ENCODE data around the gene TPD52L1.

TPD52L1 gene

DNA sequence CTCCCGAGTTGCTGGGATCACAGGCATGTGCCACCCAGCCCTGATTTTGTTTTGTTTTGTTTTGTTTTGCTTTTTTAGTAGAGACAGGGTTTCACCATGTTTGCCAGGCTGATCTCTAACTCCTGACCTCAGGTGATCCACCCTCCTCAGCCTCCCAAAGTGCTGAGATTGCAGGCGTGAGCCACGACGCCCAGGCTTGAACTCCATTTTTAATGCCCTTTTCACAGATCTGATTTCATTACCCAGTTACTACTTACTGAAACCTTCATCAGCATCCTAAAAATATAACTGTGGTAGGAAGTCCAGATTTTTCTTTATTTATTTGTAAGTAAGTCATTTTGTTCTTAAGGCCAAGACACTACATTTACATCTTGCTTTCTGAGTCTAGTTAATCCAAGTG lies 84.2 kb downstream of the TPD52L1 start:
- no peak overlapping the region for H3K27ac ChIP-seq
- no peak for TF ChIP-seq ZFX (IDR thresholded peaks at IDR 0.05; ENCODE audit: borderline replicate concordance)
- TF ChIP-seq, protein P1, sequence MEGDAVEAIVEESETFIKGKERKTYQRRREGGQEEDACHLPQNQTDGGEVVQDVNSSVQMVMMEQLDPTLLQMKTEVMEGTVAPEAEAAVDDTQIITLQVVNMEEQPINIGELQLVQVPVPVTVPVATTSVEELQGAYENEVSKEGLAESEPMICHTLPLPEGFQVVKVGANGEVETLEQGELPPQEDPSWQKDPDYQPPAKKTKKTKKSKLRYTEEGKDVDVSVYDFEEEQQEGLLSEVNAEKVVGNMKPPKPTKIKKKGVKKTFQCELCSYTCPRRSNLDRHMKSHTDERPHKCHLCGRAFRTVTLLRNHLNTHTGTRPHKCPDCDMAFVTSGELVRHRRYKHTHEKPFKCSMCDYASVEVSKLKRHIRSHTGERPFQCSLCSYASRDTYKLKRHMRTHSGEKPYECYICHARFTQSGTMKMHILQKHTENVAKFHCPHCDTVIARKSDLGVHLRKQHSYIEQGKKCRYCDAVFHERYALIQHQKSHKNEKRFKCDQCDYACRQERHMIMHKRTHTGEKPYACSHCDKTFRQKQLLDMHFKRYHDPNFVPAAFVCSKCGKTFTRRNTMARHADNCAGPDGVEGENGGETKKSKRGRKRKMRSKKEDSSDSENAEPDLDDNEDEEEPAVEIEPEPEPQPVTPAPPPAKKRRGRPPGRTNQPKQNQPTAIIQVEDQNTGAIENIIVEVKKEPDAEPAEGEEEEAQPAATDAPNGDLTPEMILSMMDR (IDR thresholded peaks at IDR 0.05), result no peak

DNA sequence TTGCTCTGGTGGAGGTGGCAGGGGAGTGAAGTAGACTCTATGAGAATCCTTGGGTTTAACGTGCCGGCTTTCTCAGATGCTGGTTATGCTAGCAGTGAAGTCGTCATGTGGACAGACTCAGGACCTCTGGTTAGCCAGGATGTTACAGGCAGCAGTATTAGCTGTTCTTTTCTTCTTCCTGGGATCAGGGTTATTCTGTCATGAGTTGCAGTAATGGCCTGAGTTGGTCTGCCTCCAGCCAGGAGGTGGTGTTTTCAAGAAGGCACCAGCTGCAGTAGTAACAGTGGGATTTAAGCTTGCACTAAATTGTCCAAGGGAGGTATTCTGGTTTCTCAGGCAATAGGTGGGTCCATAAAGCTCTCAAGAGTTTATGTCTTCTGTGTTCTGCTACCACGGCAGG lies 91.5 kb downstream of the TPD52L1 start:
- H3K27ac ChIP-seq, result no peak overlapping the region
- TF ChIP-seq, protein P1 (IDR thresholded peaks at IDR 0.05), result no peak
- TF ChIP-seq ZFX (IDR thresholded peaks at IDR 0.05; ENCODE audit: borderline replicate concordance), result no peak

DNA sequence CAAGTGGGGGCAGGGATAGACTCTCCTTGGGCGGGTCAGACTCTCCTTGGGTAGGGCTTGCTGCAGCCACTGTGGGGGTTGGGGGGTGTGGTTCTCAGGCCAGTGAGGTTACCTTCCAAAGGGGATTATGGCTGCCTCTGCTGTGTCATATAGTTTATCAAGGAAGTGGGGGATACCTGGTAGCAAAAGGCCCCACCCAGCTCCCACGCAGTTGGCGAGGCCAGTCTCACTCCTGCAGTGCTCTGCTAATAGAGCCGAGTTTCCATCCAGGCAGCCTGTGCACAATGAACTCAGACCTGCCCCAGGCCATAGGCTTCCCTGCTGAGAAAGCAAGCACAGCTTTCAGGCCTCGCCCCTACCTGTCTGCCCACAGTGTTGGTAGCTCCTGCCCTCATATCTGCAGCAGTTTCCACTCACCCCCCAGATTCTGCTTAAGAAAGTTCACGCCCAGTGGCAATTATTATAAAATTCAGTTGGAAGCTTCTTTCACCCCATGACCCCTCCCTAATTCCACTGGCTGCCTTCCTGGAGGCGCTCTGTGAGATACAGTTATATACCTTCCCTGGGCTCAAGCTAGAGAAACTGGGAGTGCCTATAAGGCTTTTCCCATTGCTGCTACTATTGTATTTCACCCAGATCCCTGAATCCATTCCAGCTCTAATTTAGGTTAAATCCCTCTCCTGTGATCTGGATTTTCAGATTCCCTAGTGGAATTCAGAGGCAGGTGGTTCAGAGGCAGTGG lies 92.1 kb downstream of the TPD52L1 start:
- TF ChIP-seq, protein P1 (IDR thresholded peaks at IDR 0.05), result no peak
- no peak for TF ChIP-seq ZFX (IDR thresholded peaks at IDR 0.05; ENCODE audit: borderline replicate concordance)

DNA sequence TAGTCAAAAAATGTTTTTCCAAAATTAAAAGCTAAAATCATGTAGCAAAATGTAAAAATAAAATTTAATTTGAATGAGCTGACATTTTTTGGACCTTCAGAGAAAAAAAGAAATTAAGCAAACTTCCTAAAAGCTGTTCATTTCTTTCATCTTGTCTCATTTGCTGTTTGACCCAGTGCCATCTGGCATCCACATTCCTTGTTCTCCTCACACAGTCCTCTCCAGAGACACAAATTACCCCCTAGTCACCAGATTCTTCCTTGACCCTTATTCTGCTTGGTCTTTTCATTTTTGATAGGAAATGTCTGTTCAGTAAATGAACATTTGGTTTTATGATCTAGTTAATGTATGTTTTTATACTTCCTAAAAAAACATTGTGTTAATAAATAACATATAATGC lies 93.0 kb downstream of the TPD52L1 start:
- H3K27ac ChIP-seq, result no peak overlapping the region
- no peak for TF ChIP-seq ZFX (IDR thresholded peaks at IDR 0.05; ENCODE audit: borderline replicate concordance)
- TF ChIP-seq, protein P1 (IDR thresholded peaks at IDR 0.05), result no peak

More for the DNA sequence above, 92.1 kb downstream of the TPD52L1 start:
- H3K27ac ChIP-seq, result no peak overlapping the region

DNA sequence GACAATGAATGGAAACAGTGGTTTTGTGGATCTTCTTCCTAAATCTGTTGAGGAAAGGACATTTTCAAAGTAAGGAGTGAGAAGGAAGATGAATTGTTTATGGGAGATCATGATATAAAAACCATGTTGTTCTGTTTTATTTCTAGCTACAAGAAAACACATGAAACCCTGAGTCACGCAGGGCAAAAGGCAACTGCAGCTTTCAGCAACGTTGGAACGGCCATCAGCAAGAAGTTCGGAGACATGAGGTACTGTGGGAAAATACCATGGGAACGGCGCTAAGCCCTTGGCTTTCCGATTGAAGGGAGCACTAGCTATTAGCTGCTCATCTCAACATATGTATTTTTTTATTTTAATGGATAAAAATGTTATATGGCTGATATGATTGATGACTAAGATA lies 94.6 kb downstream of the TPD52L1 start:
- no peak overlapping the region for H3K27ac ChIP-seq
- TF ChIP-seq, protein P1 (IDR thresholded peaks at IDR 0.05), result no peak
- TF ChIP-seq ZFX (IDR thresholded peaks at IDR 0.05; ENCODE audit: borderline replicate concordance), result no peak

DNA sequence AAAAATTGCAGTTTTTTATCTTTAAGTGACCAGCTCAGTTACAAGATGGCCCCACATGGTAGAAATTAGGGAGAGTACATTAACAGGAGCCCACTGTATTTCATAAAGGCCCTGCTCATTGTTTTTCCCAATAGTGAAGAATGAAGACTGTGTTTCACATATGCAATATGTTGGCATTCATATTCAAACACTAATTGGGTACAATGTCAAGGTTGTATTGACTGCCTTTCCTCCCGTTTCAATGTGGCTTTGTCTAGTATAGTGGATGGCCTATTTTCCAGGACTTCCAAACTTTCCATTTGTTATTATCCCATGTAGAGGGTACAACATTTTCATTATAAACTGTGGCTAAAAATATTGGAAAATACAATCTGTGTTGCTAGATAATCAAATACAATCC lies 96.9 kb downstream of the TPD52L1 start:
- no peak overlapping the region for H3K27ac ChIP-seq
- TF ChIP-seq ZFX (IDR thresholded peaks at IDR 0.05; ENCODE audit: borderline replicate concordance), result no peak
- TF ChIP-seq, protein P1 (IDR thresholded peaks at IDR 0.05), result no peak

DNA sequence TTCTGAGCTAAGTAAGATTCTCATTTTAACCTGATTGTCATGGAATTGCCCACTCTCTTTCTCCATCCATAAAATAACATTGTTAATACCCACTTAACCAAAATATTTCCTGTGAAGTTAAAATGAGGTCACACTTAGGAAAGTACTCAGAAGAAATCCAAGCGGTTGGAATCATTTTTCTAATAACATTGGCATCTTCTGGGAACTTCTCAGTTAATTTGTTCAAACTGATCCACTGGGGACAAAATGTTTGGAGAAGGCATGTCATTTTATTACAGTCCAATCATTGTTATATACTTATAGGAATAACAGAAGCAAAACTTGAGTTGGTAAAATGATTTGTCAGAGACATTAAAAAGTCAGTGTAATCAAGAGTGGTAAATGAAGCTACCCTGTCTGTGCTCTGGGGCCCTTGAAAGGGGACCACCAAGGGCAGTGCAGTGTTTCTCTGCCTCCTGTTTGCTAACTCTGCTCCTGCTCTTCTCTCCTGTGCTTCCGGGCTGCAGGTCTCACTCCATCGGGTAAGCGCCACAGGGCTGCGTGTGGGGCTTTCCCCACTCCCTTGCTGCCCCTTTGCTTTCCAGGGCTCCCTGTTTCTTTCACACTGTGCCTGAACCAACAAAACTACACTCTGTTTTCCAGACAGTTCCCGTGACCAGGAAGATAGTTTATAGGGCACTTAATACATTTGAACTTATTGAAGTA lies 98.1 kb downstream of the TPD52L1 start:
- no peak overlapping the region for H3K27ac ChIP-seq
- no peak for TF ChIP-seq ZFX (IDR thresholded peaks at IDR 0.05; ENCODE audit: borderline replicate concordance)
- TF ChIP-seq, protein P1 (IDR thresholded peaks at IDR 0.05), result no peak

Measured in 22Rv1 (cell line).